ENCODE results near the gene DNAJC6. TPM values are rescaled to one million over a fixed set of nuclear protein-coding genes. Genes with fewer than 3 reads are reported as not detected.

DNAJC6 gene
- total RNA-seq, 1 donor from 2014 or later, result 16.7 TPM

GRCh38 chr1:65459397-65459768 lies 150.0 kb downstream of the DNAJC6 start:
- H3K4me3 Mint-ChIP-seq (ENCODE audit: unreplicated experiment), result no peak overlapping the region
- no peak overlapping the region for H3K27ac Mint-ChIP-seq (ENCODE audit: unreplicated experiment)
- H3K36me3 Mint-ChIP-seq (ENCODE audit: low read depth), result no peaks in the 10 kb centered on the region
- H3K4me1 Mint-ChIP-seq (ENCODE audit: low read depth), result peaks cover 8% of the 10 kb centered on the region
- DNase-seq (ENCODE audit: low spot score), result no peak
- no peaks in the 10 kb centered on the region for H3K27me3 Mint-ChIP-seq (ENCODE audit: low read depth)
- TF ChIP-seq, protein P1, sequence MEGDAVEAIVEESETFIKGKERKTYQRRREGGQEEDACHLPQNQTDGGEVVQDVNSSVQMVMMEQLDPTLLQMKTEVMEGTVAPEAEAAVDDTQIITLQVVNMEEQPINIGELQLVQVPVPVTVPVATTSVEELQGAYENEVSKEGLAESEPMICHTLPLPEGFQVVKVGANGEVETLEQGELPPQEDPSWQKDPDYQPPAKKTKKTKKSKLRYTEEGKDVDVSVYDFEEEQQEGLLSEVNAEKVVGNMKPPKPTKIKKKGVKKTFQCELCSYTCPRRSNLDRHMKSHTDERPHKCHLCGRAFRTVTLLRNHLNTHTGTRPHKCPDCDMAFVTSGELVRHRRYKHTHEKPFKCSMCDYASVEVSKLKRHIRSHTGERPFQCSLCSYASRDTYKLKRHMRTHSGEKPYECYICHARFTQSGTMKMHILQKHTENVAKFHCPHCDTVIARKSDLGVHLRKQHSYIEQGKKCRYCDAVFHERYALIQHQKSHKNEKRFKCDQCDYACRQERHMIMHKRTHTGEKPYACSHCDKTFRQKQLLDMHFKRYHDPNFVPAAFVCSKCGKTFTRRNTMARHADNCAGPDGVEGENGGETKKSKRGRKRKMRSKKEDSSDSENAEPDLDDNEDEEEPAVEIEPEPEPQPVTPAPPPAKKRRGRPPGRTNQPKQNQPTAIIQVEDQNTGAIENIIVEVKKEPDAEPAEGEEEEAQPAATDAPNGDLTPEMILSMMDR (IDR thresholded peaks at IDR 0.05), result peak; percentile 76
- H3K9me3 Mint-ChIP-seq (ENCODE audit: low read depth), result peaks cover 13% of the 10 kb centered on the region

Other genes with a start within 250 kb of the DNAJC6 start
- gene AK4, start 161.3 kb upstream of the DNAJC6 start, total RNA-seq, result 43.0 to 94.5 TPM (median 87.9 TPM) in 3 replicates
- gene LEPR, start 111.1 kb downstream of the DNAJC6 start, total RNA-seq, result 5.4 to 5.9 TPM (median 5.8 TPM) in 3 replicates
- 117 to 128 TPM (median 121 TPM) in 3 replicates for gene LEPROT, start 111.1 kb downstream of the DNAJC6 start, total RNA-seq